Mesendoderm (in vitro differentiated cells): ENCODE measurements around the gene HINT1. TPM values are rescaled to one million over a fixed set of nuclear protein-coding genes. Genes with fewer than 3 reads are reported as not detected.

Experiments used
- DNase-seq: peaks from one replicate; pipeline ENCODE4 v3.0.0; 2013
- H2AK5ac ChIP-seq: 2 replicates; pipeline ENCODE4 v1.6.1; 2013; ENCODE audit warnings: low read length, inconsistent platforms
- H2BK120ac ChIP-seq: 2 replicates; pipeline ENCODE4 v1.6.1; 2013; ENCODE audit warnings: low read depth, mild to moderate bottlenecking, low read length, moderate library complexity, mixed read lengths
- H2BK15ac ChIP-seq: replicated peaks from 2 replicates; pipeline ENCODE4 v1.6.1; 2013; ENCODE audit warnings: low read depth, mild to moderate bottlenecking, moderate library complexity
- H2BK5ac ChIP-seq: 2 replicates; pipeline ENCODE4 v1.6.1; 2013; ENCODE audit warnings: low read length, inconsistent platforms
- H3K18ac ChIP-seq: 2 replicates; pipeline ENCODE4 v1.6.1; 2013; ENCODE audit warnings: mild to moderate bottlenecking, low read length, mixed read lengths
- H3K23ac ChIP-seq: one replicate; pipeline ENCODE4 v1.6.1; 2013; ENCODE audit warnings: low read length
- H3K27ac ChIP-seq: 2 replicates; pipeline ENCODE4 v1.5.1; 2013; ENCODE audit warnings: low read depth, mild to moderate bottlenecking, inconsistent platforms, low read length, moderate library complexity
- H3K27me3 ChIP-seq: 2 replicates; pipeline ENCODE4 v1.6.1; 2013; ENCODE audit warnings: low read length, control low read depth, mild to moderate bottlenecking, inconsistent platforms; ENCODE audit not compliant: insufficient read depth, poor library complexity
- H3K36me3 ChIP-seq: 2 replicates; pipeline ENCODE4 v1.6.1; 2013; ENCODE audit warnings: low read length, inconsistent platforms; ENCODE audit not compliant: control insufficient read depth, insufficient read depth
- H3K4ac ChIP-seq: one replicate; pipeline ENCODE4 v1.6.1; 2013; ENCODE audit warnings: low read depth, mild to moderate bottlenecking, low read length, moderate library complexity
- H3K4me1 ChIP-seq: 2 replicates; pipeline ENCODE4 v1.6.1; 2013; ENCODE audit warnings: low read depth, low read length, inconsistent platforms; ENCODE audit not compliant: control insufficient read depth
- H3K4me2 ChIP-seq: 2 replicates; pipeline ENCODE4 v1.6.1; 2013; ENCODE audit warnings: low read length
- H3K4me3 ChIP-seq: 2 replicates; pipeline ENCODE4 v1.5.1; 2013; ENCODE audit warnings: mild to moderate bottlenecking, low read length
- H3K56ac ChIP-seq: one replicate; pipeline ENCODE4 v1.6.1; 2013; ENCODE audit warnings: low read length
- H3K79me1 ChIP-seq: 2 replicates; pipeline ENCODE4 v1.6.1; 2013; ENCODE audit warnings: low read length, inconsistent platforms
- H3K79me2 ChIP-seq: 2 replicates; pipeline ENCODE4 v1.6.1; 2013; ENCODE audit warnings: mild to moderate bottlenecking, low read length; ENCODE audit not compliant: control insufficient read depth, insufficient read depth
- H3K9ac ChIP-seq: 2 replicates; pipeline ENCODE4 v1.6.1; 2013; ENCODE audit warnings: low read length, inconsistent platforms
- H4K5ac ChIP-seq: one replicate; pipeline ENCODE4 v1.6.1; 2013; ENCODE audit warnings: low read length
- H4K8ac ChIP-seq: one replicate; pipeline ENCODE4 v1.6.1; 2013; ENCODE audit warnings: low read depth, mild to moderate bottlenecking, control low read depth, low read length, moderate library complexity
- WGBS: extraction: QIAGEN DNeasy Blood & Tissue Kit; methylation state at CpG from one replicate; pipeline ENCODE4 v1.1.7; 2013; ENCODE audit warnings: low lambda C conversion rate, missing lambda C conversion rate; ENCODE audit not compliant: insufficient coverage; ENCODE audit errors: extremely low coverage; 5-methylcytosine and 5-hydroxymethylcytosine counted together
- polyA plus RNA-seq, 2 experiments: library from polyadenylated mRNA; stranded (reverse); fragments of 200-250 nt; gene quantifications; one replicate each; pipeline ENCODE4 v1.2.3, GENCODE V29; 2013

HINT1 gene
- 292 TPM for polyA plus RNA-seq (2013, experiment 1 of 2)
- polyA plus RNA-seq (2013, experiment 2 of 2): 284 TPM

GRCh38 chr5:131165119-131165727, at the start of gene HINT1:
TSS of gene HINT1 (minus strand) at chr5:131165256. CDS start at chr5:131165205, 51 bp downstream.
- WGBS: no CpG with 5 or more reads among the region's 33 CpGs
- H2BK15ac ChIP-seq: no peak within 1 kb of the TSS
- H2BK5ac ChIP-seq: peak within 1 kb of the TSS; percentile 85
- H3K4ac ChIP-seq: peak within 1 kb of the TSS; percentile 94
- peak within 1 kb of the TSS; percentile 68 for H4K5ac ChIP-seq
- peak within 1 kb of the TSS; percentile 79 for H3K4me2 ChIP-seq
- peaks cover 2% of the 10 kb centered on the region for H3K4me1 ChIP-seq
- H3K36me3 ChIP-seq: peaks cover 1% of the 10 kb centered on the region
- peak within 1 kb of the TSS; percentile 98 for H3K9ac ChIP-seq
- peak within 1 kb of the TSS; percentile 98 for H3K56ac ChIP-seq
- peak within 1 kb of the TSS; percentile 75 for H3K18ac ChIP-seq
- H3K27me3 ChIP-seq: no peaks in the 10 kb centered on the region
- peak within 1 kb of the TSS; percentile 98 for H3K4me3 ChIP-seq
- H3K27ac ChIP-seq: peak within 1 kb of the TSS; percentile 98
- H2BK120ac ChIP-seq: peak within 1 kb of the TSS; percentile 18
- peak; percentile 95 for DNase-seq
- no peak within 1 kb of the TSS for H2AK5ac ChIP-seq
- H3K23ac ChIP-seq: peak within 1 kb of the TSS; percentile 94
- peak within 1 kb of the TSS; percentile 98 for H4K8ac ChIP-seq
- peaks cover 13% of the 10 kb centered on the region for H3K79me2 ChIP-seq
- no peaks in the 10 kb centered on the region for H3K79me1 ChIP-seq

- no peak overlapping the region for H3K27ac ChIP-seq
- H4K8ac ChIP-seq: no peak overlapping the region
- H3K4me3 ChIP-seq: no peak overlapping the region
- no peak overlapping the region for H3K56ac ChIP-seq
- H3K79me2 ChIP-seq: no peaks in the 10 kb centered on the region
- H2AK5ac ChIP-seq: no peak overlapping the region
- H3K4me1 ChIP-seq: no peaks in the 10 kb centered on the region
- no peak overlapping the region for H2BK5ac ChIP-seq
- no peaks in the 10 kb centered on the region for H3K36me3 ChIP-seq
- DNase-seq: no peak
- no peak overlapping the region for H3K23ac ChIP-seq
- no peak overlapping the region for H2BK15ac ChIP-seq
- H3K79me1 ChIP-seq: no peaks in the 10 kb centered on the region
- H3K9ac ChIP-seq: no peak overlapping the region
- H4K5ac ChIP-seq: no peak overlapping the region
- WGBS: no CpG with 5 or more reads among the region's 3 CpGs
- H3K27me3 ChIP-seq: no peaks in the 10 kb centered on the region
- no peak overlapping the region for H3K4ac ChIP-seq
- H2BK120ac ChIP-seq: no peak overlapping the region
- H3K18ac ChIP-seq: no peak overlapping the region
- H3K4me2 ChIP-seq: no peak overlapping the region
Observed at GRCh38 chr5:131214609-131215227, 49.7 kb upstream of the HINT1 start.

DNA sequence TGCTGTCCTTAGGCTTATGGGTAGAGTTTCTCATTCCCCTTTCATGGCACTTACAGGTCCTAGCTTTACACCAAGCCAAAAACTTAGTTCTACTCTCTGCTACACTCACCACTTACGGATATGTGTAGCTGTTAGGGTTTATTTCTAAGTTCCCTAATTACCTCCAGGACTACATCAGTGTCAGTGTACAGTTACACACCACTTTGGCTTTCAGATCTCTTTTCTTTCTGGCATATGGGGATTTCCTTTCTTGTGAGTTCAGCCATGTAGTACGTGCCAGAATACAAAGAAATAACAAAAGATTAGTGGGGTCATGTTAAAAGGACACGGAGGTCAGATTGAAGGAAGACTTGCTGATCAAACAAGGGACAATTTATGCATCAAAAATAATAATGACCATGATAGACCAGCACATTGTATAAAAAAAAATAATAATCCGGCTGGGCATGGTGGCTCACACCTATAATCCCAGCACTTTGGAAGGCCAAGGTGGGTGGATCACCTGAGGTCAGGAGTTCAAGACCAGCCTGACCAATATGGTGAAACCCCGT, 47.5 kb upstream of the HINT1 start:
- Histone ChIP-seq H3K27ac (no peak overlapping the region), H3K23ac (no peak overlapping the region), H3K4me2 (no peak overlapping the region), H3K56ac (no peak overlapping the region), H3K18ac (no peak overlapping the region), H3K4me3 (no peak overlapping the region), H2AK5ac (no peak overlapping the region), H3K9ac (no peak overlapping the region), H2BK5ac (no peak overlapping the region), H3K4me1 (no peaks in the 10 kb centered on the region), H3K36me3 (no peaks in the 10 kb centered on the region), H4K5ac (no peak overlapping the region), H3K79me2 (no peaks in the 10 kb centered on the region), H3K27me3 (no peaks in the 10 kb centered on the region), H4K8ac (no peak overlapping the region), H2BK120ac (no peak overlapping the region), H3K79me1 (no peaks in the 10 kb centered on the region), H3K4ac (no peak overlapping the region), H2BK15ac (no peak overlapping the region)
- no peak for DNase-seq
- no CpG with 5 or more reads among the region's 5 CpGs for WGBS

- Histone ChIP-seq H3K79me1 (no peaks in the 10 kb centered on the region), H3K27ac (no peak overlapping the region), H3K4me1 (no peaks in the 10 kb centered on the region), H2BK5ac (no peak overlapping the region), H3K23ac (no peak overlapping the region), H2BK15ac (no peak overlapping the region), H3K4me3 (no peak overlapping the region), H3K79me2 (no peaks in the 10 kb centered on the region), H3K18ac (no peak overlapping the region), H3K56ac (no peak overlapping the region), H4K8ac (no peak overlapping the region), H3K4me2 (no peak overlapping the region), H3K27me3 (no peaks in the 10 kb centered on the region), H4K5ac (no peak overlapping the region), H2BK120ac (no peak overlapping the region), H3K36me3 (no peaks in the 10 kb centered on the region), H3K4ac (no peak overlapping the region), H2AK5ac (no peak overlapping the region), H3K9ac (no peak overlapping the region)
- DNase-seq: no peak
- no CpG with 5 or more reads among the region's 5 CpGs for WGBS
Observed at GRCh38 chr5:131211669-131212068, 46.6 kb upstream of the HINT1 start.

GRCh38 chr5:131210151-131210510, 45.1 kb upstream of the HINT1 start:
- H3K4me3 ChIP-seq: no peak overlapping the region
- no peak overlapping the region for H3K4ac ChIP-seq
- no peak for DNase-seq
- H3K36me3 ChIP-seq: no peaks in the 10 kb centered on the region
- no peak overlapping the region for H3K18ac ChIP-seq
- H2AK5ac ChIP-seq: no peak overlapping the region
- no peaks in the 10 kb centered on the region for H3K79me2 ChIP-seq
- H3K9ac ChIP-seq: no peak overlapping the region
- no peak overlapping the region for H3K27ac ChIP-seq
- H4K5ac ChIP-seq: no peak overlapping the region
- no peak overlapping the region for H3K4me2 ChIP-seq
- H2BK120ac ChIP-seq: no peak overlapping the region
- H3K79me1 ChIP-seq: no peaks in the 10 kb centered on the region
- no peak overlapping the region for H4K8ac ChIP-seq
- no peak overlapping the region for H2BK5ac ChIP-seq
- no peaks in the 10 kb centered on the region for H3K27me3 ChIP-seq
- no peak overlapping the region for H3K56ac ChIP-seq
- no peak overlapping the region for H3K23ac ChIP-seq
- no peak overlapping the region for H2BK15ac ChIP-seq
- H3K4me1 ChIP-seq: no peaks in the 10 kb centered on the region
